ENCODE measurements around the gene EML3.
"Not testable (repeated sequence)": the region's sequence is repeated elsewhere in the genome, so short reads cannot be mapped to it uniquely, and the experiment has no call there.

Gene EML3

GRCh38 chr11:62599901-62600300 is 12.7 kb downstream of the EML3 start:
- no peak overlapping the region for H3K4me3 ChIP-seq (ENCODE audit: low read depth, low read length)

GRCh38 chr11:62599069-62599696 is 13.4 kb downstream of the EML3 start:
- H3K4me3 ChIP-seq (ENCODE audit: low read depth, low read length): no peak overlapping the region

GRCh38 chr11:62595124-62595523 is 17.5 kb downstream of the EML3 start:
- no peak overlapping the region for H3K4me3 ChIP-seq (ENCODE audit: low read depth, low read length)

DNA sequence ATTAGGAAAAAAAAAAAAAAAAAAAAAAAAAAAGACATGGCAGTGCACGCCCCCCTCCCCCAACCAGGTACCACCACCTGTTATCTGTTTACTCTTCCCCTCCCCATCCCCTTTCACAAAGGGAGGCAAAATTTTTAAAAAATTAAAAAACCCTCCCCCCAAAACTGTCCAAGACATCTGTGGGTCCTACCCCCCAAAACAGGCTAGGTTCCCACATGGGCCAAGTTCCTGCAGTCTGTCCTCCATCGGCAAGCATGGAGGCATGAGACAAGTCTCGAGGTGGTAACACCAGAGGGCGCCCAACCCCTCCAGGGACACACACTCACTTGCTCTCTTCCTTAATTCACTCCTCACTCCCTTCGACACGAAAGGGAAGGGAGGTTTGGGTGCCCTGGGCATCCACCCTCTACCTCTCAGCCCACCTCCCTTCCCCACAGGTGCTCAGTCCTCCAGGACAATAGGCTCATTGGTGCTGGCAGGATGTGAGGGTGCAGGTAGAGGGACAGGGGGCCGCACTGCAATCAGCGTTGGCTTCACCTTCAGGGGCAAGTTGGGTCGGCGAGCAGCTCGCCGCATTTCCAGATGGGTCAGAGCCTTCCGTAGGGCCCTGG is 19.0 kb downstream of the EML3 start:
- H3K4me3 ChIP-seq (ENCODE audit: low read depth, low read length): no peak overlapping the region

DNA sequence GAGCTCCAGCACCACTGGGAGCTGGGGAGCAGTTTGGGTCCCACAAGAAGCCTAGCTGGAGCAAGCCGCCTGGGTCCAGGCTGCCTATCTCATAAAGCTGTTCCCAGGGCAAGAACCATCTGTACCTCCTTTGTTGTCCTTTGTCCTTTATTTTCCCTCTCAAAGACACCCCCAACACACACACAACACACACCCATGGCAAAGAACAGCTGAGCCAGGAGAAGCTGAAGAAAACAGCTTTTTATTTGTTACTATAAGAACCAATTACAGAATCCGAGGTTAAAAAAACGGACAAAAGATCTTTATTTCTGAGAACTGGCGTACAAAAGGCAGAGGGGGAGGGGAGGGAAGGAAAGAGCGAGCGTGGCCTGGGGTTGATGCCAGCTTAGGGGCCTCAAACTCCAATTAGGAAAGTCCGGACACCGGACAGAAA is 19.6 kb downstream of the EML3 start:
- H3K4me3 ChIP-seq (ENCODE audit: low read depth, low read length): no peak overlapping the region

DNA sequence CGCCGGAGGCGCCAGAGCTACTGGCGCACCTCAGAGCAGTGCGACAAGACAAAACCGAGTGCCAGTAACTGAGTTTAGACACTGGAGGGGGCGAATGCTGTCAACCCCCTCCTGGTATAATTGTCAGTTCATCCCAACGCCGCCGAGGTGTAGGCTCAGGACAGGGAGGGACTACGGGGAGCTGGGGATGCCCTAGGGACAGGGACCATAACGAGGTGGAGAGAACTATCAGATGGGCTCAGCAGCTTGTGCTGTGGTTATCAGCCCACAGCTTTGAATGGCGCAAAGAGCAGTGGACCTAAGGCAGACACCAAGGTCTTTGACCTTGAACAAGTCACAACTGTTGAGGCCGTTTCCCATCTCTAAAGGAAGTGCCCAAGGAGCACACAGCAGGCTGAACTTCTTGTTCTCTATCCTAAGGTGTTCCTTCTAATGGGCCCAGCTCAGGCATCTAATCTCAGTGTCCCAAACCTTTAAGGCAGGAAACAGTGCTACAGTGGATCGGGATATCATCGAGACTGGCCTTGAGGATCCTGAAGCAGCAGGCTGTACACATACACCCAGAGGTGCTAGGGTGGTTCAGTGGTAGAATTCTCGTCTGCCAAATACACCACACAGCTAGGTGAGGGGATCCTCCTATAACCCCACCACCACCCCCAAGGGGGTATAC is 20.3 kb downstream of the EML3 start:
- H3K4me3 ChIP-seq (ENCODE audit: low read depth, low read length): peak overlapping the region; percentile 55

DNA sequence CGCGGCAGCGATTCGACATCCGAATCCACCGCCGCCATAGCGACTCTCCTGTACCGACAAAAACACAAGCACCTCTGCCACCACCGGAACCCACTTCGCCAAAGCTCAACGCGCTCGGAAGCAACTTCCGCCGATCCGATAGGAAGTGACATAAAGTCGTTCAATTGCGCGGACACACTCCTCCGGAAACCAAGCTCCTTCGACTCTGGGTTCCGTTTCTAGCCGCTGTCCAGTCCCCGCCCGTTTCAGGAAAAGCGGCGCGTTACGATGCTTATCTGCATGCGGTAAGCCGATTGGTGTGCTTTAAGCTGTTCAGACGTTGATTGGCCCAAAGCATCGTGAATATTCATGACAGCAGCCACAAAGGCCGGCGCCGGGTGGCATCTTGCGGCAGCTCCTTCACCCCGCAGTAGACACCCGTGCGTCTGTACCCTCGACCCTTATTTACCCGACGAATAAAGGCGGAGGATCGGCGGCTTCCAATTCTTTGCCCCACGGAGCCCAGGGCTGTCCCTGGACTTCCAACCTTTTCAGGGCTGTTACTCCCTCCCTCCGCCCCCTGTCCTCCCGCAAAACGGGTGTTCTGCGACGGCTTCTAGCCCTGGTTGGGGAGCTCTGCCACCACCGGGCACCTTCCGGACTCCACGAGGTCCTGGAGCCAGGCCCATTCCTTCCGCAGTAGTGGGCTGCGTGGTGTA is 21.0 kb downstream of the EML3 start, which contains the start of gene TUT1:
Gene TUT1 (minus strand): TSS at position 76 of the 698 bp plus-strand sequence. CDS start 38 bp downstream, at position 38.
- H3K4me3 ChIP-seq (ENCODE audit: low read depth, low read length): peak within 1 kb of the TSS; percentile 94

DNA sequence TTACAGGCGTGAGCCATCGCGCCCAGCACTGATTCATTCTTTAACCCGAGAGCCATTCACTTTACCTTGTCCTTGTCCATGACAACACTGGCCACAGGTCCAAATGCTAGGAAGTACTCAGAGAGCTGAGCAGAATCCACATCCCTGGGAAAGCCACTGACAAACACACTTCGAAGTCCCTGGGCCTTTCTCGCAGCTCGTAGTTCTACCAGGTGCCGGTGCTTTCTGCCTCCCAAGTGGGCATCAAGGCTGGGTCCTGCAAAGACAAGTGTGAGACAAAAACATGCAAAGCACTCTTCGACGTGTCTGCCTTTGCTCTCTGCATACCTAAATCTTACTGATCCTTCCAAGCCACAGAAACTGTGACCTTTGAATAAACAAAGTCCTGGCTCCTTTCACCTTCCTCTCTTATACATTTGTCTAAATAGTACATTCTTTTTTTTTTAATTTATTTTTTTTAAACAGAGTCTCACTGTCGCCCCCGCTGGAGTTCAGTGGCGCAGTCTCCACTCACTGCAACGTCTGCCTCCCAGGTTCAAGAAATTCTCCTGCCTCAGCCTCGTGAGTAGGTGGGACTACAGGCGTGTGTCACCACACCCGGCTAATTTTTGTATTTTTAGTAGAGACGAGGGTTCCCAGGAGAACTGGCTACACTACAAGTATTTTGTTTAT is 23.5 kb downstream of the EML3 start:
- no peak overlapping the region for H3K4me3 ChIP-seq (ENCODE audit: low read depth, low read length)

DNA sequence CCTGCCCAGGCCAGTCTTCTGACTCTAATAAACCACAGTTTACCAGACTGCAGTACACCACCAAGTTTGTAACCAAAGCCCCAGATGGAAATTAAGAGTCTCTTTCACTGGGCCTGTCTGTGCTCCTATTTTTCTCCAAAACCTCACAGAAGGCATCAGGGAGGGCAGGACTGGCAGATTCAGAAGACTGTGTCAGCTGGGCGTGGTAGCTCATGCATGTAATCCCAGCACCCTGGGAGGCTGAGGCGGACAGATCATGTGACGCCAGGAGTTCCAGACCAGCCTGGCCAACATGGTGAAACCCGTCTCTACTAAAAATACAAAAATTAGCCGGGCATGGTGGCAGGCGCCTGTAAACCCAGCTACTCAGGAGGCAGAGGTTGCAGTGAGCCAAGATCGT is 27.2 kb downstream of the EML3 start:
- not testable (repeated sequence) for H3K4me3 ChIP-seq (ENCODE audit: low read depth, low read length)

DNA sequence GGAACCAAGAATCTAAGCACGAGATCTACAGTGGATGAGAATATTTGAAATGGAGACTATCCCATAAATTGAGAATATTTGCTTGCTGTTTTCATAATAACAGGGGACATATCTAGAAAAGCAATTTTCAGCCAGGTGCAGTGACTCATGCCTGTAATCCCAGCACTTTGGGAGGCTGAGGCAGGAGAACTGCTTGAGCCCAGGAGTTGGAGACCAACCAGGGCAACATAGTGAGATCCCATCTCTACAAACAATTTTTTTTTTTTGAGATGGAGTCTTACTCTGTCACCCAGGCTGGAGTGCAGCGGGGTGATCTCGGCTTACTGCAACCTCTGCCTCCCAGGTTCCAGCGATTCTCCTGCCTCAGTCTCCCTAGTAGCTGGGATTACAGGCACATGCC is 30.8 kb downstream of the EML3 start:
- not testable (repeated sequence) for H3K4me3 ChIP-seq (ENCODE audit: low read depth, low read length)

GRCh38 chr11:62580959-62581715 is 31.4 kb downstream of the EML3 start:
- H3K4me3 ChIP-seq (ENCODE audit: low read depth, low read length): no peak overlapping the region

GRCh38 chr11:62579252-62579651 is 33.3 kb downstream of the EML3 start:
- no peak overlapping the region for H3K4me3 ChIP-seq (ENCODE audit: low read depth, low read length)

GRCh38 chr11:62578541-62578940 is 34.0 kb downstream of the EML3 start:
- no peak overlapping the region for H3K4me3 ChIP-seq (ENCODE audit: low read depth, low read length)

- no peak overlapping the region for H3K4me3 ChIP-seq (ENCODE audit: low read depth, low read length)
Measured at GRCh38 chr11:62577046-62577714, 35.4 kb downstream of the EML3 start.

- H3K4me3 ChIP-seq (ENCODE audit: low read depth, low read length): no peak overlapping the region
Measured at GRCh38 chr11:62575837-62576236, 36.7 kb downstream of the EML3 start.

GRCh38 chr11:62575156-62575555 is 37.4 kb downstream of the EML3 start:
- H3K4me3 ChIP-seq (ENCODE audit: low read depth, low read length): peak overlapping the region; percentile 72

GRCh38 chr11:62574363-62575071 is 38.1 kb downstream of the EML3 start:
- peak overlapping the region; percentile 72 for H3K4me3 ChIP-seq (ENCODE audit: low read depth, low read length)

DNA sequence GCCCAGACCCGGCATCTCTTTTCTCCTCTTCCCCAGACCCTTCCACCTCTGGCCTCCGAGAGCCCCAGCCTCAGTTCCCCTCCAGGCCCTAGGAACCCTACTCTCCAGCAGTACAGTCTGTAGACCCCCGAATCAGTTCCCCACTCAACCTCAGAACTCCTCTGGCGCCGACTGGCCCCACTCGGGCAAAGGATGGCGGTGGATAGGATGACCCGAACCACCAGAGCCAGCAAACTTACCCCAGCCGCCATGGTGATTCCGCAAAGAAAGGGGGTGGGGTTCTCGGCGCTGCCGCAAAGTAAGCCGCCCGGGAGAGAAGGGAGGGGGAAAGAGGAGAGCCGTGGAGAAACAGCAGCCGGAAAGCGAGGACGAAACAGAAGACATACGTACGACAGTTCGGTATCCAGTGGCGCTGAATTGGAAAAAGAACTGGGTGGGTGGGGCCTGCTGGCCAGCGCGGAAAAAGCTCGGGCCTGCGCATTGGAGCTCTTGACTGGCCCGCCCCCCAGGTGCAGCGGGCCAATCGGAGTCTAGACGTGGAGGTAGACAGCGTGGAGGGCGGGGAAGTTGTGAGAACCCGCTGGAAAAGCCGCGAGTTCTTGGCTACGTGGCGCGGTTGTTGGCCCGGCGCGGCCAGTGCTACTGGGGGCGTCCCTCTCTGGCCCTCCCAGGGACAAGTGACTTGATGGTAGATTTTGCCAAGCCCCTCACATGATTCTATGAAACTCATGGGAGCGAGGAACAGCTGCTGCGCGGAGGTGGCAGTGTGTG is 38.8 kb downstream of the EML3 start, which contains the start of gene EEF1G:
Gene EEF1G (minus strand): TSS at position 300 of the 771 bp plus-strand sequence. CDS start 49 bp downstream, at position 251.
- H3K4me3 ChIP-seq (ENCODE audit: low read depth, low read length): peak within 1 kb of the TSS; percentile 98
